HG03469 (cell line): ENCODE measurements around the gene SPATA19.
"Not testable (repeated sequence)": the region's sequence is repeated elsewhere in the genome, so short reads cannot be mapped to it uniquely, and the experiment has no call there.

Source experiments
- ATAC-seq: cut with Tn5 transposase; IDR thresholded peaks from one replicate; pipeline ENCODE4 v1.9.1; 2021; ENCODE audit warnings: mild to moderate bottlenecking, moderate library complexity, moderate number of reproducible peaks; ENCODE audit not compliant: unreplicated experiment

Gene SPATA19, protein sequence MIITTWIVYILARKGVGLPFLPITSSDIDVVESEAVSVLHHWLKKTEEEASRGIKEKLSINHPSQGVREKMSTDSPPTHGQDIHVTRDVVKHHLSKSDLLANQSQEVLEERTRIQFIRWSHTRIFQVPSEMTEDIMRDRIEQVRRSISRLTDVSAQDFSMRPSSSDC

DNA sequence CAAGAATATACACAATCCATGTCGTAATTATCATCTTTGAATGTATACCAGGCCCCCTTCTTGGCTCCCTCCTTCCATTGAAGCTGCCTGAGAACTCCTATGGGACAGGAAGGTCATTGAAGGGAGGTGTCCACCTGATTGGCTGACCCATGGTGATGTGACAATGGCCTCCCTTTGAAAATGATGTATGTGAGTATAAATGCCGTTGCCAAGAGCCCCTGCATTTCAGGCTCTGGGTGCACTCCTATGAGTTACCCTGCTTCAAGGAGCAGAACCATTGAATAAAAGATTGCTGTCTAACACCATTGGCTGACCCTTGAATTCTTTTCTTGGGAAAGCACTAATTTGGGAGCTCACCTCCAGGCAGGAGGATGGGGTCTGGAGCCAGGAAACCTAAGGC, at the start of gene SPATA19:
Gene SPATA19, minus strand, starts transcription at position 101 of the 400 bp plus-strand sequence. Its CDS starts 67 bp downstream, at position 34.
- ATAC-seq: no peak

DNA sequence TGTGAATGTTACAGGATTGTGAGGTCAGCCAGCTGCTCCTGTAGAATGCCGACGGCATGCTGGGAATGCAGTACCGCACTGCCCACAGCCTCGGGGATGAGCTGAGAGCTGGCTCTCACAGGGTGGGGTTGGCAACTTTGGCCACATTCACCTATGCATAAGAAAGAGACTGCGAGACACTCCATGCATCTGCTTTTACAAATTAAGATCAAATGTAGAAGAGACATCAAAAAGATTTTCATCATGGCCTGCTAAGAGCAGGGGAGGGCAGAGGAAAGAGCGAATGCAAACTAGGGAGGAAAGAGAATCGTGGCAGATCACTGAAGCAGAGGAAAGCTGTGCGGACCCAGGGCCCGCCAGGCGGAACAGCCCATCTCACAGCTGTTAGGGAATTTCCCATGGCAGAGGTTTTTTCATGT, 49.8 kb upstream of the SPATA19 start:
- ATAC-seq: peak; percentile 44

DNA sequence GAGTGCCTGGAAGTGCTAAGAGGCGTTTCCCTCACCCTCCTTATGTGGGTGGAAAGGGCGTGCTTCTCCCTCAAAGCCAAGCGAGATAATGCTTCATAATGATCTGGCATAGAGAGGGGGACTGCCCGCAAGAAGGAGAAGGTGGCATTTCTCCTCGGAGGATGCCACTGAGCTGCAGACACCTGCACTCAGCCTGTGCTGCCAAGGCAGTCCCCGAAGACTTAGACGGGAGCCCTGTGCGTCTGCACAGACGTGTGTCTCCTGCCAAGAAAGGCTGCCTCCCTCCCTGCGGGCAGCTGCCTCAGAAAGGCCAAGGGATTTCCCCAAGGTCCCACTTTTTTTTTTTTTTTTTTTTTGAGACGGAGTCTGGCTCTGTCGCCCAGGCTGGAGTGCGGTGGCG, 48.1 kb upstream of the SPATA19 start:
- ATAC-seq: no peak

DNA sequence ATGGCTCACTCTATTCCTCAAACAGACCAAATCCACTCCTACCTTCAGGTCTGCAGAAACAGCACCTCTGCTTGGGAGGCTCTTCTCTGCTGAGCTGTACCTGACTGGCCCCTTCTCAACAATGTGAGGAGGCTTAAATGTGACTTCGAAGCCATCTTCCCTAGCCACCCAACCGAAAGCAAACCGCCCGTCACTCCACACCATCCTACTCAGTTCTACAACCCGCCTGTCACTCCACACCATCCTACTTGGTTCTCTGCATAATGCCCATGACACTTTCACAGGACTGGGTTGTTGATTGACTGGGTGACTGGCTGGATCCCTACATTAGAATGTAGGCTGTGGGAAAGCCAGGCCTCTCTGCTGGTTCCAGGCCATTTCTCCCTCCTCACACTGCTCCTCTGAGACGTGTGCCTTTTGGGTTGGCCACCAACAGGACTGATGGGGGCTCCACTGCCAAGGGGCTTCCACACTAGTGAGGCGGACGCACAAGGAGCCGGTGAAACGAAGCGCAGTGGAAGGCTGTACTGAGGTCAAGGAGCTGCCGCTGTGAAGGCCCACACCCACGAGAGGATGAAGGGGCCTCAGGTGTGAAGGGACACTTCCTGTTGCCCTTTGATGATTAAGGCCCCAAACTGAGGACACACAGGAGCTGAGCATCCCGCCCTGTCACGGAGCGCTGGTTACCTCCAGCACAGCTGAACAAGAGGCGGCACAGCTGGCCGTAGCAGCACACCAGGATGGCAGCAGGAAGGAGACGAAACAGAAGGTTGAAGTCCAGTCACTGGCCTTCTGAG, 47.5 kb upstream of the SPATA19 start:
- ATAC-seq: no peak

DNA sequence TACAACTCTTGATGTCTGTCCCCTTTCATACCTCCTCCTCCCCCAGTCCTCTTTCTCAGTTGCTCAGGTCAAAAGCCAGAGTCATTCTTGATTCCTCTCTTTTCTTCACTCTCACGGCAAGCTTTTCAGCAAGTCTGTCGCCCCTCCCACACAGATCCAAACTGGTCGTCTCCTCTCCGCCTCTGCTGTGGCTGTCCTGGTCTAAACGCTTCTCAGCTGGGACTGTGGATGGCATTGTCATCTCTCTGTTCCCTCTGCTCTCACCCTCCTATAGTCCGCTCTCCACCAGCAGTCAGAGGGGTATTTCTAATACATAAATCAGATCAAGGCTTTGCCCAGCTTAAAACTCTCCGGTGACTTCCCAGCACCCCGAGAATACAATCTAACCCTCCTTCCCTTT, 46.8 kb upstream of the SPATA19 start:
- no peak for ATAC-seq

DNA sequence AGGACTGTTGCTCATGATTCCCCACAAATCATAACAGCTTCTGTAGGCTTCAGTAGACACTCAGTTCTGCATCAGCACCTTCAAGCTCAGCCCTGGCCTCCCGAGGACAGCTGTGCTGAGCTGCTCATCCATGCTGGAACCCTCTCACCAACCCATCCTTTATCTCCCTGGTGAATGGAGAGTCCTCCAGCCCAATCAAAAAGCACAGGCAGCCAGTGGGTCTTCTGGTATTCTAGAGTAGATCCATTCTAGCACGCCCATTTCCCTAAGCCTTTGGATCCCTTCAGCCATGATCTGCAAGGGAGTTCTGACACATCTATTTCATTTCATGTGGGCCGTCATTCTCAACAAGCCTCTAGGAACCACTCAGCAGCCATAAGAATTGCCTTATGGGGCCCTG, 44.6 kb upstream of the SPATA19 start:
- no peak for ATAC-seq

DNA sequence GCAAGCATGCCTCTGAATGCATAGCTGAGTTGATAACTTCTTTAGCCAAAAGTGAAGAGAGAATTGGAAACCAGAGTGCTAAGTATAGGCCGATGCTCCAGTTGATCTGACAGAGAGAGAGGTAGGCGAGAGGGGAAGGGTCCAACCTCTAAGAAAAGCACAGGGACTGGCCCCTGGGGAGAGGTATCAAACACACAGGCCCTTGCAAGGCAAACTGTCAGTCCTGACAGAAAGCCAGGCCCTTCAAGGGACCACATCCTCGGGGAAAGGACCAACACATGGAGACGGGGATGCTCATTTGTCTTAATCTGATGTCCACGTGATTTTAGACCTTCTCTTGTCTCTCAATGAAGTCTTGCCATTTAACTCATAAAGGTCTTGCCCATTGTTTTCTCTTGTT, 43.9 kb upstream of the SPATA19 start:
- no peak for ATAC-seq

DNA sequence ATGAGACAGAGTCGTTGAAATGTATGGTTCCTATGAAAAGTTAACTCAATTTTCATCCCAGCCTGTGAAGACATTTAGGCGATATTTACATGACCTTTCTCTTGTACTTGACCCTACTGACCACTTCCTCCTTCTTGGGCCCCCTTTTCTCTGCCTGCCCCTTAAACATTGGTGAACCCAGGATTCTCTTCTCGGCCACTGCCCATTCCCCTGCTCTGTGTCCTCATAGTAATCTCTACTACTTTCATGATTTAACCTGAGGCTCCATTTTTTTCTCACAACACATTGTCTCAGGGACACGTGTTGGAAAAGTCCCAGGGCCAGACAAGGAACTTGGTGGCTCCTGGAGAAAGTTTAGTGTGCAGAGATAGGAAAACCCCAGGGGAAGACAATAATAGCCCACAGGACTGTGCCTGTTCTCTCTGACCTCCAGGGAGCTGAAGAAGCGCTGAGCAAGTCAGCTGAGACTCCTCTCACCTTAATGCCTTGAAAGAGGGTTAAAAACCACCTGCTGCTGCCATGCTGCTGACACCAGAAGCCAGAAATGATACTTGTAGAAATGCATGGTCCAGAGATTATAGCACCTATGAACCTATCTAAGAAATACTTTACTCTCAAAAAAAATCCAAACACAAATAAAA, 42.5 kb upstream of the SPATA19 start:
- ATAC-seq: no peak

DNA sequence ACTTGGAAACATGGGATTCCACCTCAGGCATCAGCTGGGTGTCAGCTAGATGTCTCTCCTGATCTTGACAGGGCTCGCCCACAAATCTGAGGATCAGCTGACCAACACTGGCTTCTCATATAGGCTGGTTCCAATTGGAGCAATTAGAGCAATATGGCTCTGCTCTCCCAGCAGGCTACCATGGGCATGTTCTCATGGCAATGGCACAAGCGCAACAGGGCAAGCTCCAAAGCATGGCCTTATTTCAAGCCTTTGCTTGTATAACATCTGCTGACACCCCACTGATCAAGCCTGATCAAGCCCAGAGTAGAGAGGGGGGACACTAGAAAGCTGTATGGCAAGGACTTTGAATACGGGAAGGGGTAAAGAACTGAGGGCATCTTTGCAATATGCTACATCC, 40.7 kb upstream of the SPATA19 start:
- ATAC-seq: no peak

DNA sequence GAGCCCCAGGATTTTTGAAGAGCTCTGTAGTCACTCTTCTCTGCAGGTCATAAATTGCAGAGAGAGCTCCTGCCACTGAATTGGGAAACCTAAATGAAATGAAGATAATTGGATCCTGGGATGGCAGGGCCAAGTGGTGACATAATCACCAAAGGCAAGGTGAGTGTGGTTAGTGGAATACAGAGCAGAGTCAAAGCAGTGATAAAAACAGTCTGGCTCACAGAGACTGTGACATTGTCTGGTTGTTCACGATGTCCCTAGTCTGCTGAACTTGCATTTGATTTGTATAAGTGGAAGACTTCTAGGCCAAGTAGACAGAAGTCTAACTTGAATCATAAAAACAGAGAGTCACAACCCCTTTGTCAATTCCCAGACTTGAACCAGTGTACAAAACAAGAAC, 26.8 kb upstream of the SPATA19 start:
- no peak for ATAC-seq

DNA sequence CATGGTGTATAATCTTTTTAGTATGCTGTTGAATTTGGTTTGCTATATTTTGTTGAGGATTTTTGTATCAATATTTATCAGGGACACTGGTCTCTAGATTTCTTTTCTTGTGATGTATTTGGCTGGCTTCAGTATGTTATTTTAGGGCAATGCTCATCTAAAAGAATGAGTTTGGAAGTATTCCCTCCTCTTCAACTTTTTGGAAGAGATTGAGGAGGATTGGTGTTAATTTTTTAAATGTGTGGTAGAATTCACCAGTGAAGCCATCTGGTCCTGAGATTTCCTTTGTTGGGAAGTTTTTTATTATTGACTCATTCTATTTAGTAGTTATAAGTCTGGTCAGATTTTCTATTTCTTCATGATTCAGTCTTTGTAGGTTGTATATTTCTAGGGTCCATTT, 22.1 kb upstream of the SPATA19 start:
- ATAC-seq: no peak

DNA sequence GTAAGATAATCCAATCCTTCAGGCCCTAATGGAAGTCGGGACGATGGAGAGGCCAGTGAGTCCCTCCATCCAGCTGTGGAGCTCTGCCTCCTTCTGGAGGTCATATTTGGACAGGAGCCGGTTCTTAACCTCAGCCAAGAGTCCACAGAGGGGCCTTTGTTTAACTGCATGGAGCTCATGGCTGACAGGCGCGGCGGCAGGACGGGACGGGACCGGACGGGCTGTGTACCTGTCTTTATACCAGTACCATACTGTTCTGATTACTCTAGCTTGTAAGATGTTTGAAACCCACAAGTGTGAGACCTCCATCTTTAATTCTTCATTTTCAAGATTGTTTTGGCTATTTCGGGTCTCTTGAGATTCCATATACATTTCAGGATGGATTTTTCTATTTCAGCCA, 20.2 kb upstream of the SPATA19 start:
- no peak for ATAC-seq

DNA sequence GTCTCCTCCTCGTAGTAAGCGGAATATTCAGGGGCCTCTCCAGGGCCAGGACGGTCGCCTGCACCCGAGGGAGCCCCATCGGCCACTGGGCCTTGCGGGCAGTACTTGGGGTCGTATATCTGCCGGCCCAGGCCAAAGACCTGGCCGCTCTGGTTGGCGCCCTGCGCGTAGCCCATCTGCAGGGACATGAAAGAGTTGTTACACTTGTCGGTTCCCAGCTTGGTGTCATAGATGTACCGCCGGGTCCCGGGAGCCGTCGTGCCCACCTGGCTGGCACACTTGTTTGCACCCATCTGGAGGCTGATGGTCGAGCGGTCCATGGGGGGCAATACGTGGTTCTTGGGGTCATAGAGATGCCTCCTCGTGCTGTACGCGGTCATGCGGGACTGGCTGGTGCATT, 19.4 kb upstream of the SPATA19 start:
- ATAC-seq: no peak

DNA sequence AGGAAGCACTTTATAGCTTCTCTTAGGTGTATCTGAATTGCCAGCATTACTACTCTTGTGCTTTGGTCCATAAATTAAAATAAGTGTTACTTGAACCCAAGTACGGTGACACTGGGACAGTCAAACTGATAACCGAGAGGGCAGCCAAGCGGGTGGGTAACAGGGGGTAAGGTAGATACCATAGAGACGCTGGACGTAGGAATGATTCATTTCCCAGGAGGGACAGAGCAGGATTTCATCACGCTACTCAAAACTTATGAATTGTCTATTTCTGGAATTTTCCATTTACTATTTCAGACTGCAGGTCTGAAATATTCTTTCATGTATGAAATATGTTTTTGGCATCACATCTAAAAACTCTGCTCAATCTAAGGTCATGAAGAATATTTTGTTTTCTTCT, 14.8 kb upstream of the SPATA19 start:
- ATAC-seq: no peak

DNA sequence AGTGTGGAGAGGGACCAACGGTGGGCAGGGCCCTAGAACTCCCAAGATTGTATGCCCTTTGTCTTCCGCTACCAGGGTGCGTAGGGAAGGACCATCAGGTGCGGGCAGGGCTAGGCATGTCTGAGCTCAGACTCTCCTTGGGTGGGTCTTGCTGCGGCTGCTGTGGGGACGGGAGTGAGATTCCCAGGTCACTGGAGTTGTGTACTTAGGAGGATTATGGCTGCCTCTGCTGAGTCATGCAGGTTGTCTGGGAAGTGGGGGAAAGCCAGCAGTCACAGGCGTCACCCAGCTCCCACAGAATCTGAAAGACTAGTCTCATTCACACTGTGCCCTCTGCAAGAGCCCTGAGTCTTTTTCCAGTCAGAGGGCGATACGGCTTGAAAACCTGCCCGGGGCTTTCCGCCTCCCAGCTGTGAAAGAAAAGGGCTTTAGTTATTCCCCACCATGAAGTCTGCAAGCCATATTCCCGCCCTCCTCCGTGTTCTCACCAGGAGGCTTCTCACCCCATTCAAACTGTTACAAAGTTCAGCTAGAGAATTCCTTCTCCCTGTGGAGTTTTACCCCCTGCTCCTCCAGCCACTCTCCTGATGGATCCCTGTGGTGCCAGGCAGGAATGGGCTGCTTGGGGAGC, 9.1 kb upstream of the SPATA19 start:
- ATAC-seq: not testable (repeated sequence)

DNA sequence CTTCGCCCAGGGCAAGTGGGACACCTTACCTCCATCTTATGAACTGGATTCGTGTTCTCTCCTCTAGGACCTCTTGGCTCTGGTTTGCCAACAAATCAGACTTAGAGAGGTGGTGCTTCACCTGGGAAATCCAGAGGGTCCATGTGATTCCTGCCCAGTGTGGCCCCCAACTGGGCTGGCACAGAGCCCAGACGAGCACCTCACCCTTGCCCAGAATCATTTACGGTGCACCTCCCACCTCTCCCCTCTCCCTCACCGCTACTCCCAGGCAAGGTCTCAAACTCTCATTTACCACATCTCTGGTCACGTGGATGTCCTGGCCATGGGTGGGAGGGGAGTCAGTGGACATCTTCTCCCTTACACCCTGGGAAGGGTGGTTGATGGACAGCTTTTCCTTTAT, 1.1 kb downstream of the SPATA19 start:
- no peak for ATAC-seq

DNA sequence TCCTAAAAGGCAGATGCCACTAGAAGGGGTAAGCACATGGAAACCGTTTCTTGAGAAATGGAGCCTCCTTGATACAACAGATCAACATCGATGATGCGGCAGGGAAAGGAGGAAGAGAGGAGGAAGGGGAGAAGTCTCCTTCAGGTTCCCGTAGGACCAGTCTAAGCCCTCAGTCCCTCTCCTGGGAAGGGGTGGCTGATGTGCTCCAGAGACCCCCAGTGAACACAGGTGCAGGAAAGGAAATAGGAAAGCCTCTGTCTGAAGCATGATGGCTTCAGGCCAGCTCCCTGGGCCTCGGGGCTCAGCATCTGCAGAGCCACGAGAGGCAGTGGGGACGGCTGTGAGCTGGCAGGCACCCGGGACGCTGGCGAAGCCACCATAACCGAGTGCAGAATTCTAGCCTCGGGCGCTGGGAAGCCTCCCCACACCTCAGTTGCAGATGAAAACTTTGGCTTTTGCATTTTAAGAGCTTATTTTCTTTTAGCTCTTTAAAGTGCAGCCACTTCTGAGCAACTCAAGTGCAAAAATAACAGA, 1.8 kb downstream of the SPATA19 start:
- ATAC-seq: no peak

DNA sequence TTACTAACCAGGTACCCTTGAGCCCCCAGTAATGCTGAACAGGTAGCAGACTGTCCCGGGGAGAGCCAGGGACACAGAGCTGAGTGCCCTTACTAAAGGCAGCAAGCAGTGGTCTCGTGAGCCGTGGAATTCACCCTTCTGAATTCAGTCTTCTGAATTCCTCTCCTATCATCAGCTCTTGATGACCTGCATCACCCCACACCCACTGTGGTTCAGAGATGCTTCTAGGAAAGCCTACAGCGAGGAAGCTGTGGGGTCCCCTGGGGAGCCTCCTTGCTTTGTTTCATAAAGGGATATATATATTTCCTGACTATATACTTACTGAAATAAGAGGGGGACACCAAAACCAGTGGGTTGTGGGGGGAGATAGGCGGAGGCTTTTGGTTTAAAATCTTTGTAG, 2.6 kb downstream of the SPATA19 start:
- no peak for ATAC-seq

DNA sequence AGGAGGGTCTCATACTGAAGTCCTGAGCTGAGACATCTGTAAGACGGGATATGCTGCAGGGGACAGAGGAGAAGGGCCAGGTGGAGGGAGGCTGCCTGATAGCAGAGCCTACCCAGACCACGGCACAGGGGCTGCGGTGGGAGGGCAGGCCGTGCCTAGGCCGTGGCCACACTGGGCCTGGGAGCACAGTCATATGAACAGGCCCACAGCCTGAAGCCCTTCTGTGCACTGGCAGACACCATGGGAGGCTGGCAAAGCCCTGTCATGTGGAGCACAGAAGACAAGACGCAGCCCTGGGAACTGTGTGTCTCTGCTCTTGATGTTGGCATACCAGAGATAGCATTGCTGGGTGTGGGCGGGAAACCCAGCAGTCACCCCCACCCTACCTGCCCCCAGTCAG, 3.3 kb downstream of the SPATA19 start:
- ATAC-seq: no peak

DNA sequence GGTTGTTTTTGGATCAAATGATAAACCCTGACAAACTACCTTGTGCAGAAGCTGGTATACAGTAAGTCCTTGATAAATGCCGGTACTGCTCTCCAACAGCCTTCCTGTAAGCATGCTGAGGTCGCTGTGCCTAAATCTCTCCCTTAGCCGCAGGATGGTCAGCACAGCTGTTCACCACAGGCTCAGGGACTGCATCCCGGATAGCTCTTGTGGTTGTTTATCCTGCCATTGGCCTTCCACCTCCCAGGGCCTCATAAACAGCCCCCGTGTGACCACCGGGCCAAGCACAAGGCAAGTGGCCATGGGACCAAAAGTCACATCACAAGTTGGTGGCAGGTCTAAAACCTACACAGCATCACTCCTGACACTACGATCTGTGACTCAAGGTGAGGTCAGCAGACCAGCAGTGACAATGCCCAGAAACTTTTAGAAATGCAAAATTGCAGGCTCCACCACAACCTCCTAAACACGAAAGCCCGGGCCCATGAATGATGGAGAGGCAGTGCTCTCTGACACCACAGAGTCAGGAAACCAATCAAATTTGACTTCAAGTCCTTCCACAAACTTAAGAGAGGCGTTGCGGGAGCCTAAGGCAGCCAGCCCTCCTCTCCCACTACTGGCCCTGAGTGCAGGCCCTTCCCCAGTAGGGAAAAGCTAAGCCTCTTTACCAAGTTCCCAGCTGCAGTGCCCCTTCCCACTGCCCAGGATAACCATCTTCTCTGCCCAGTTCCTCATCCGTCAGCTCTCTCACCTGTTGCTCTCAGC, 3.9 kb downstream of the SPATA19 start:
- no peak for ATAC-seq

DNA sequence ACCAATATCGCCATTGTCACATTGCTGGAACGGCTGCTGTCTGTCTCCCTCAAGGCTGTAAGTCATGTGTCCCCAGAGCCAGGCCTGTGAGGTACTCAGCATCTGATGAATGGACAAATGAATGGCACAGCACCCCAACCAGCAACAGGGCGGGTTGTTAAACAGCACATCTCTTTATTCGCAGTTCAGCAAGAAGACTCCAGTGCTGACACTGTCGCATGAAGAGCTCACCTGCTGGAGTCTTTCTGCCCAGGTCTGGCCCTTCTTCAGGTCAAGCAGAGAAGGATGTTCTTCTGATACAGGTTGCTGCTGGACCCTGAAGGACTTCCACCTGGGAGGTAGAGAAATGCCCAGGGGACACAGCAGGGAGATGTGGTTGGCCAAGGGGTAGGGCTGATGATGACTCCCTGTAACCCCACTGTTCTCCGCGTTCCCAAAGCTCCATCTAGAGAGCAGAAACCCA, 4.8 kb downstream of the SPATA19 start:
- no peak for ATAC-seq
